Activated T-helper 1 cell treated with anti-CD3 and anti-CD28 coated beads, Interleukin-12 subunit alpha, Interleukin-12 subunit beta, Interleukin-2, Interleukin-4 antibody, amounts not matched to agents 30 ng/mL and 10 ng/mL and 1 ng/mL, durations not matched to agents 14 hours and 24 hours and 36 hours (primary cell): ENCODE data around the gene ARAP1. TPM values are rescaled to one million over a fixed set of nuclear protein-coding genes. Genes with fewer than 3 reads are reported as not detected.

ENCODE experiments used
- DNase-seq: peaks from one replicate; pipeline ENCODE4 v3.0.0; 2021; ENCODE audit warnings: low spot score
- H3K27ac Mint-ChIP-seq: one replicate; pipeline ENCODE4 v1.8.0; 2021; ENCODE audit warnings: mild to moderate bottlenecking, mixed read lengths
- H3K27me3 Mint-ChIP-seq: one replicate; pipeline ENCODE4 v1.8.0; 2022; ENCODE audit warnings: mild to moderate bottlenecking, moderate library complexity, mixed read lengths; ENCODE audit not compliant: insufficient read depth
- H3K36me3 Mint-ChIP-seq: one replicate; pipeline ENCODE4 v1.8.0; 2021; ENCODE audit warnings: low read depth, mixed read lengths
- H3K4me1 Mint-ChIP-seq: one replicate; pipeline ENCODE4 v1.8.0; 2021; ENCODE audit warnings: low read depth, mixed read lengths
- H3K4me3 Mint-ChIP-seq: one replicate; pipeline ENCODE4 v1.8.0; 2021; ENCODE audit warnings: mild to moderate bottlenecking, moderate library complexity, mixed read lengths
- H3K9me3 Mint-ChIP-seq: one replicate; pipeline ENCODE4 v1.8.0; 2021; ENCODE audit warnings: mixed read lengths
- intact Hi-C: fragments of 100-400 bp; cut with micrococcal nuclease; formaldehyde crosslinking; loops from one replicate; pipeline ENCODE4 v1.15.1; 2024
- total RNA-seq: library from RNA; stranded (reverse); gene quantifications from 2 replicates; pipeline ENCODE4 v1.2.3, GENCODE V29; 2022

The ARAP1 gene
- total RNA-seq, 1 donor from 2014 or later: 88.6 TPM

- Mint-ChIP-seq H3K36me3 (no peaks in the 10 kb centered on the region), H3K4me3 (no peak overlapping the region), H3K27ac (no peak overlapping the region), H3K4me1 (no peaks in the 10 kb centered on the region), H3K27me3 (peaks cover 8% of the 10 kb centered on the region), H3K9me3 (no peaks in the 10 kb centered on the region)
- DNase-seq: no peak
- intact Hi-C loops: no loop called here
Measured at GRCh38 chr11:72637926-72638325, 114.3 kb downstream of the ARAP1 start.

DNA sequence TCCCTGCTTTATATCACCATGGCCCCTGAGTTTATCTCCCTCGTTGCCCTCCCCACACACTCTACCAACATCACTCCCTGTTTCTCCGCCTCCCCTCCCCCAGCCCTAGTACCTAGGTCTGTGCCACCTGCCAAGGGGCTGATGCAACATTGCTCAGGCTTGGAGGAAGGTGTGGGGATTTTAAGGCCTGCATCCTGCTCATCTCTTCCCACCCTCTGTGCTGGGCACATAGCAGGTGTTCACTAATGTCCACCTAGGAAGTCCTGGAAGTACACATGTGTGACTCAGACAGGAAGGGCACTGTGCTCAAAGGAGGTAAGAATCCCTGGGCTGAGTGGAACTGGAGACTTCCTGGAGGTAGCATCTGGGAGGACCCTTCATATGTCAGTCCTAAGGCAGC lies 115.0 kb downstream of the ARAP1 start:
- no peak overlapping the region for H3K27ac Mint-ChIP-seq
- H3K27me3 Mint-ChIP-seq: peaks cover 8% of the 10 kb centered on the region
- DNase-seq: no peak
- intact Hi-C loops: no loop called here
- no peak overlapping the region for H3K4me3 Mint-ChIP-seq
- H3K36me3 Mint-ChIP-seq: no peaks in the 10 kb centered on the region
- H3K4me1 Mint-ChIP-seq: no peaks in the 10 kb centered on the region
- H3K9me3 Mint-ChIP-seq: no peaks in the 10 kb centered on the region

DNA sequence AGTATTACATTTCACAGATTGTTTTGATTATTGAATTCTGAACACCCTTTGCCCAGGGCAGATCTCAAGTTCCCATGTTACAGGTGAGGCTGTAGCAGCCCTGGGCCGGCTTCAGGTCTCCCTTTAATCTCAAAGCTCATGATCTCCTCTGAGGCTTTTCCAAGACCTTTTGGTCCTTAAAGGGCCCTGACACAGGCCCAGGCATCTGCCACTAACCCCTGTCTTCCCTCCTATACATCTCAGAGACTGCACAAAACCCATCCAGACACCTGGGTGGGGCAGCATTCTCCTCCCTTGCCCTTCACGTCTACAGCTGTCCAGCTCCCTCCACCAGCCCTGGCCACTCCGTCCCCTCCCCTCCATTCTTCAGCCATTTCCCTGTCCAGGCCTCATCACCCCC lies 115.8 kb downstream of the ARAP1 start:
- intact Hi-C loops: no loop called here
- no peaks in the 10 kb centered on the region for H3K4me1 Mint-ChIP-seq
- H3K9me3 Mint-ChIP-seq: no peaks in the 10 kb centered on the region
- H3K27ac Mint-ChIP-seq: no peak overlapping the region
- no peaks in the 10 kb centered on the region for H3K36me3 Mint-ChIP-seq
- no peak for DNase-seq
- H3K4me3 Mint-ChIP-seq: no peak overlapping the region
- H3K27me3 Mint-ChIP-seq: peaks cover 8% of the 10 kb centered on the region

DNA sequence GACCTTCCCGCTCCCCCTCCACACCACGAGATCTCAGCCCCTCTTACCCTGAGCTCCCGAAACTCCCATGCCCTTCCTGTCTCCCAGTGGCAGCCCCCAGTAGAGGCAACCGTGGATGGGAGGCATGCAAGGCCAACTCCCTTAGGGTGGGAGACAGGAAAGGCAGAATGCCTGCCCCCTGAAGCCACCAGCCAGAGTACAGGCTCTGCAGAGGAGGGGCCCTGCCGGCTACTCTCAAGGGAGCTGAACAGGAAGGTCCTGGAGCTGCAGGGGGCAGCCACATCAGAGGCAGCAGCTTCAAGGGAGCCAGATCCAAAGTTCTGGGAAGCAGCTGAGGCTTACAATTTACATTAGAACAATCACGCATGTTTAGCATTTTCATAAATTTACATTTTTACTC lies 116.3 kb downstream of the ARAP1 start:
- peaks cover 8% of the 10 kb centered on the region for H3K27me3 Mint-ChIP-seq
- no peaks in the 10 kb centered on the region for H3K4me1 Mint-ChIP-seq
- no peaks in the 10 kb centered on the region for H3K9me3 Mint-ChIP-seq
- H3K4me3 Mint-ChIP-seq: no peak overlapping the region
- no peak overlapping the region for H3K27ac Mint-ChIP-seq
- intact Hi-C loops: no loop called here
- DNase-seq: no peak
- no peaks in the 10 kb centered on the region for H3K36me3 Mint-ChIP-seq

- Mint-ChIP-seq H3K4me1 (no peaks in the 10 kb centered on the region), H3K27me3 (peaks cover 9% of the 10 kb centered on the region), H3K4me3 (no peak overlapping the region), H3K36me3 (no peaks in the 10 kb centered on the region), H3K9me3 (no peaks in the 10 kb centered on the region), H3K27ac (no peak overlapping the region)
- DNase-seq: no peak
- intact Hi-C loops: no loop called here
Measured at GRCh38 chr11:72635309-72635915, 116.8 kb downstream of the ARAP1 start.

Other genes starting within 250 kb of the ARAP1 start
- 0.57 and 0.64 TPM in 2 replicates for gene PDE2A, start 78.0 kb downstream of the ARAP1 start, total RNA-seq
- gene STARD10, start 41.6 kb upstream of the ARAP1 start, total RNA-seq: 19.8 and 23.9 TPM in 2 replicates
- gene ATG16L2, start 62.0 kb upstream of the ARAP1 start, total RNA-seq: 69.2 and 71.1 TPM in 2 replicates